GM10266 (cell line): ENCODE measurements around the gene BLID.

Source experiments
- DNase-seq: peaks from one replicate; pipeline ENCODE4 v3.0.0; 2012; ENCODE audit errors: extremely low spot score
- TF ChIP-seq, protein P1 (sequence below): IDR thresholded peaks from 2 replicates; pipeline ENCODE4 v1.5.1; 2012; ENCODE audit warnings: mild to moderate bottlenecking, low read depth; ENCODE audit not compliant: control insufficient read depth, insufficient read depth; ENCODE audit errors: missing control alignments

The BLID gene

DNA sequence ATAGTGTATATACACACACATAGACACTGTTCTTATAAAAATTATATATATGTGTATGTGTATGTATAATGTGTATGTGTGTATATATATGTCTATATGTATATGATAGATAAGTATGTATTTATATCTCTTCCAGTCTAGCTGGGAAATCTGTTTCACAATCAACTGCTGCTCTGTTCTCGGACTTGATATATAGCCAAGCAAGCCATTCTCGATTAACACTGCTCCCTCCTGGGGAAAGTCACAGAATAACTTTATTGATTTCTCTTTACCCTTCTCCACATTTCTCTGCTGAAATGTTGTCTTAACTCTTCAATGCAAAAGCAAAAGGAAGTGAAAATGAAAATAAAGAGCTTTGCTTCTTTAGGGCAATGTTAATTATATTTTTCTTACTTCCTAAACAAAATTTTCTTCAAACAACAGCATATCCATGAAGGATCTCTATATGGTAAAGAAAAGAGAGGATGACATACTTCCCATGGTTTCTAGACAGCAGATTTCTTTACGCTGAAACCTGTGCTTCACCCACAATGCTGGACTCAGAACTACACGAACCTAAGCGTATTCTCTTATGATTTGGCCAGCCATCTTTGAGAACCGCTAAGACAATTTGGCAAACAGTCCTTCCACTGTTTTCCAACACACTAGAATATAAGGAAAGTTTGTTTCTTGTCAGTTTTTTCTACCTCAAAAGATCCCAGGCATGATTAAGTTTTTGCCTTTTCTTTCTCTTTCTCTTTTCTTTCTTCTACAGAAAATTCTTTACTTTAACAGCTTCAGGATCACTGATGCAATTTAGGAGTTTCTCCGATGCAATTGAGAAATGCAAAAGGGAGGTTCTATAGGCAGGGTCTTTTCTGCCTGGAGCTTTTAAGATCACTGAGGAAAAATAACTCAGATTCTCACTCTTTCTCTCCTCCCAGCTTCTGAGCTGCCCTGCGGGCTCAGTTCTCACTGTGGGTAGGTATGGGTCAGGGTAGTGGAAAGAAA lies 1.9 kb downstream of the BLID start:
- no peak for DNase-seq
- TF ChIP-seq, protein P1, sequence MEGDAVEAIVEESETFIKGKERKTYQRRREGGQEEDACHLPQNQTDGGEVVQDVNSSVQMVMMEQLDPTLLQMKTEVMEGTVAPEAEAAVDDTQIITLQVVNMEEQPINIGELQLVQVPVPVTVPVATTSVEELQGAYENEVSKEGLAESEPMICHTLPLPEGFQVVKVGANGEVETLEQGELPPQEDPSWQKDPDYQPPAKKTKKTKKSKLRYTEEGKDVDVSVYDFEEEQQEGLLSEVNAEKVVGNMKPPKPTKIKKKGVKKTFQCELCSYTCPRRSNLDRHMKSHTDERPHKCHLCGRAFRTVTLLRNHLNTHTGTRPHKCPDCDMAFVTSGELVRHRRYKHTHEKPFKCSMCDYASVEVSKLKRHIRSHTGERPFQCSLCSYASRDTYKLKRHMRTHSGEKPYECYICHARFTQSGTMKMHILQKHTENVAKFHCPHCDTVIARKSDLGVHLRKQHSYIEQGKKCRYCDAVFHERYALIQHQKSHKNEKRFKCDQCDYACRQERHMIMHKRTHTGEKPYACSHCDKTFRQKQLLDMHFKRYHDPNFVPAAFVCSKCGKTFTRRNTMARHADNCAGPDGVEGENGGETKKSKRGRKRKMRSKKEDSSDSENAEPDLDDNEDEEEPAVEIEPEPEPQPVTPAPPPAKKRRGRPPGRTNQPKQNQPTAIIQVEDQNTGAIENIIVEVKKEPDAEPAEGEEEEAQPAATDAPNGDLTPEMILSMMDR, result no peak

DNA sequence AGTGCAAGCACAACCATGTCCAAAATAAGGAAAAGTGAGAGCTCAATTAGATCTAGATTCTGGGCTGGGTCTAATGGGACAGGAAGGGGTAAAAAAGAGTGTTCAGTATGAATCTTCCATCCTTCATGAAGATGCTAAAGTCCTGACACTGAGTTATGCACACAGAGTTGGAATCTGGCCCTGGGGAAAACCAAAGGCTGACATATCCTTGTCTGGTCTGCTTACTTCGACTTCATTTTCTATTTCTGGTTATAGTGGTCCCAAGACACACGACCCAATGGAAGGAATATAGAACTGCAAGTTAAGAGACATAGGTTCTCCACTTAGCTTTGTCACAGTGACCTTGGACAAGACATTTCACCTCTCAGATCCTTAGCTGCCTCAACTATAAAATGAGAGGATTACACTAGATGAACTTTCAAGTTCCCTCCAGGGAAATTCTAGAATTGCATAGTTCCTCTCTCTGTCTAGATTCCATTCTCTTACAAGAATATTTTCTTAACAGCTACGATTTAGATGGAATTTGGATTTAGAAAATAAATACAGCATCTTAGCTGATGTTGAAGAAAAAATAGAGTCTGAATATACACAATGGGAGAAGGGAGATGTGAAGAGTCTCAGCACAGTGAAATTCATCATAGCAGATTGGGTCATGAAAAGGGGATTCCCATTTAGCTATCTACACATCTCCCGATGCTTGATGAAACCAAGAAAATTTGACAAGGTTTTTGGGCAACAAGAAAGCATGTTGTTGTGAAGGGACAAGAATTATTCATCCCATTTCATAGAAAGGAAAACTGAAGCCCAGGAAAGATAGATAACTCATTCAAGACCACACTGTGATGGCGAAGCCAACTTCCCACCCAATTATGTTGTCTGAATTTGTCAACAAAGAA lies 3.3 kb downstream of the BLID start:
- DNase-seq, result no peak
- TF ChIP-seq, protein P1, result no peak

DNA sequence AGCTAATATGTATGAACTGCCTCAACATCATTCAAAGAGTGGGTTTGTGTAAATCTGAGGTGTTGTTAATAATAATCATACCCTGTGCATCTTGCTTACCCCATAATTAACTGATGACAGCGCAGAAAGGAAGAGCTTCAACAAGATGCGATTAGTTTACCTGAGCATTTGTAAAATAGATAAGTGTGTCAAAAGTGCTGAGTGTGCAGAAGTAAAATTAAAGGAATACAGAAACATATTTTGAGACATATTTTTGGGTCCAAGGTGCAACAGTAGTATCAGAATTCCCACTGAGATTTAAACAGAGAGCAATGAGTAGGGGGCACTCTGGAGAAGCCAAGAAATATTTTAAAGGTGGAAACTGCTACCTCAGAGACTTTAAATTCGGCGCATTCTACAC lies 6.1 kb downstream of the BLID start:
- DNase-seq, result no peak
- TF ChIP-seq, protein P1, result no peak

DNA sequence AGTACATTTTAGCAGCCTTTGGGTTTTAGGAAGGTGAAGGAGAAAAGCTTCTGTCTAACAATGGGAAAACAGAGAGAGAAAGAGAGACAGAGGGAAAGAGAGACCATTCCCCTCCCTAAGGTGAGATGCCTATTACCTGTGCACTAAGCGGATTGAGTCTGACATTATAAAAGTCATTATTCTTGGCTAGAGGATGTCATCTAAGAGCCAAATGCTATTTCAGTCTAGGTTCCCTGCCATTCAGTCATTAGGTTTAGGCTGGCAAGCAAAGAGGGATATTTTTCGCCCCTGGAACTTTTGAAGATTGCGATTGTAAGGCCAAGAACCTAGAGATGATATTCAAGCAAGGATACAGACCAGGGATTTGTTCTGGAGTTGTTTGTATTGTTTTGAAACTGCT lies 7.2 kb downstream of the BLID start:
- DNase-seq, result no peak
- TF ChIP-seq, protein P1, result no peak

DNA sequence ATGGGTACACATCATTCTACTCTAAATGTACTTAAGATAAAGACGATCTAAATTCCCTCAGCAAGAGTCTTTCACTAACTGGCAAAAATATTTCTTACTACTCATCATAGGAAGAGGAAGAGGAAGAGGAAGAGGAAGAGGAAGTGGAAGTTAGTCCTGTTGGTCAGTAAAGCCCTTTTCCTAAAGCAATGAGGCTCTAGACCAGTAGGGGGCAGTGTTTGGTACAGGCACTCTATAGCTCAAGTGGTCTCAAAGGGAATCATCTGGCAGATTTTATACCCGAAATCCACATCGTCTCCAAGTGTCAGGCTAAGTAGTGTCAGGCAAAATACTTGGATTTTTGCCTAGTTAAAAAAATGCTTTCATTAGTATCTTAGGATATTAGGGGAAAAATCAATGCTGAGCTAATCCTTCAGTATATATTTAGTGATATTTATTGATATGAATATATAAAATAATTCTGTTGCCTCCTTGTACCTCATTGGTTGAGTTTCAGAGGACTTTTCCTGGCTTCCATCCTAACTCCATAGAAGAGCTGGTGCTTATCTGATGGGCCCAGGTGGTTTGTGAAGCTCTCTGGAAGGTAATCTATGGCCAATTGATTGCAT lies 7.7 kb downstream of the BLID start:
- TF ChIP-seq, protein P1, result peak; percentile 43
- DNase-seq, result peak; percentile 10

DNA sequence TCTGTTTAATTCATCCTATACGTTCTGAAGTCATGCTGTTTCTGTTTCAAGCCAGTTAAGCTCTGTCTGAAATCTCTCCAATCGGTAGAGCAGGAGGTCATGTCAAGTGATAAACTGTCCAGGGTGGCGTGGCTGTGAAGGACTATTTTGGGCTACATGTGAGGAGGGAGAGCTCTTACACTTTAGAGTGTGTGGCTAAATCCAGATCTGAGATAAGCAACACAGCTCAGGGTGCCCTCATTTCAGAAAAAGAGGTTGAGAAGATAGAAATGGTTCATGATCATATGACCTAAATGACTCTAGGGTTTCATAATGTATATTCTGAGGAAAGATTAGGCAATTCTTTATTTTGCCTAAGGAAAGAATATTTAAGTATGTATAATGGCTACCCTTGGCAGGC lies 8.4 kb downstream of the BLID start:
- TF ChIP-seq, protein P1, result no peak
- DNase-seq, result no peak

DNA sequence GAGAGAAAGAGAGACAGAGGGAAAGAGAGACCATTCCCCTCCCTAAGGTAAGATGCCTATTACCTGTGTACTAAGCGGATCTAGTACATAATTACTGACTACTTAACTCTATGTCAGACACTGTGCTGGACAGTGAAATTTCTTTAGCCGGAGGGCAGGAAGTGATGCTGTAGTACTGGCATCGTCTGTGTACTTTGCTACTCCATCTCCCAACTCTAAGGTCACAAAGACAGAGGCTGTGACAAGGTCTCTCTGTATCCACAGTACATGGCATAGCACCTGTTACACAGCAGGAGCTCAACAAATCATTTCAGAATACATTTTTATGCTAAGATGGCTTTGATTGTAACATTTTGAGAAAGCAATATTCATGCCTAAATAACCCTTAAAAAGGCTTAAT lies 9.0 kb downstream of the BLID start:
- TF ChIP-seq, protein P1, result no peak
- DNase-seq, result no peak
